MM.1S (cell line): ENCODE measurements around the gene POMC.

Source experiments
- DNase-seq: peaks from one replicate; pipeline ENCODE4 v3.0.0-alpha.2; 2015
- H2AFZ ChIP-seq: fragments of 300-600 bp; sonication (generic); 2 replicates; pipeline ENCODE4 v1.6.0; 2016; ENCODE audit warnings: antibody characterized with exemption, low read length
- H3F3A ChIP-seq: fragments of 300-600 bp; sonication (generic); 2 replicates; pipeline ENCODE4 v1.6.1; 2016; ENCODE audit warnings: mild to moderate bottlenecking, antibody characterized with exemption, low read length, moderate library complexity, mixed read lengths; ENCODE audit not compliant: insufficient read depth
- H3K27ac ChIP-seq: fragments of 300-600 bp; sonication (generic); 2 replicates; pipeline ENCODE4 v1.5.1; 2016; ENCODE audit warnings: mild to moderate bottlenecking, low read length
- H3K27me3 ChIP-seq: fragments of 300-600 bp; sonication (generic); replicated peaks from 2 replicates; pipeline ENCODE4 v1.6.0; 2016; ENCODE audit warnings: low read length; ENCODE audit not compliant: insufficient read depth
- H3K36me3 ChIP-seq: fragments of 300-600 bp; sonication (generic); replicated peaks from 2 replicates; pipeline ENCODE4 v1.6.1; 2016; ENCODE audit warnings: mild to moderate bottlenecking, low read length, mixed read lengths; ENCODE audit not compliant: insufficient read depth
- H3K4me1 ChIP-seq: fragments of 300-600 bp; sonication (generic); 2 replicates; pipeline ENCODE4 v1.6.1; 2016; ENCODE audit warnings: low read length, mixed read lengths
- H3K4me2 ChIP-seq: fragments of 300-600 bp; sonication (generic); 2 replicates; pipeline ENCODE4 v1.6.0; 2016; ENCODE audit warnings: low read depth, low read length
- H3K4me3 ChIP-seq: fragments of 300-600 bp; sonication (generic); 2 replicates; pipeline ENCODE4 v1.5.1; 2016; ENCODE audit warnings: low read length, mixed read lengths
- H3K79me2 ChIP-seq: fragments of 300-600 bp; sonication (generic); 2 replicates; pipeline ENCODE4 v1.6.1; 2016; ENCODE audit warnings: mixed run types, low read length, mixed read lengths
- H3K9ac ChIP-seq: fragments of 300-600 bp; sonication (generic); 2 replicates; pipeline ENCODE4 v1.6.1; 2016; ENCODE audit warnings: low read length, mixed read lengths
- H3K9me2 ChIP-seq: fragments of 300-600 bp; sonication (generic); replicated peaks from 2 replicates; pipeline ENCODE4 v1.6.1; 2016; ENCODE audit warnings: mild to moderate bottlenecking, low read length, mixed read lengths; ENCODE audit not compliant: insufficient read depth
- H3K9me3 ChIP-seq: fragments of 300-600 bp; sonication (generic); replicated peaks from 2 replicates; pipeline ENCODE4 v1.6.1; 2016; ENCODE audit warnings: mild to moderate bottlenecking, low read length, mixed read lengths; ENCODE audit not compliant: insufficient read depth
- H4K20me1 ChIP-seq: fragments of 300-600 bp; sonication (generic); 2 replicates; pipeline ENCODE4 v1.6.1; 2016; ENCODE audit warnings: mild to moderate bottlenecking, low read length, moderate library complexity, mixed read lengths; ENCODE audit not compliant: insufficient read depth
- CTCF ChIP-seq: fragments of 300-600 bp; sonication (generic); IDR thresholded peaks from 2 replicates; pipeline ENCODE4 v1.5.1; 2016; ENCODE audit warnings: antibody characterized with exemption, low read length, mixed read lengths
- EZH2 ChIP-seq: fragments of 300-600 bp; sonication (generic); optimal IDR thresholded peaks from 2 replicates; pipeline ENCODE3; 2017; ENCODE audit warnings: low read depth, mild to moderate bottlenecking, antibody characterized with exemption, low read length, mixed read lengths
- EZH2phosphoT487 ChIP-seq: fragments of 300-600 bp; sonication (generic); IDR thresholded peaks from 2 replicates; pipeline ENCODE4 v1.6.1; 2018; ENCODE audit warnings: antibody characterized with exemption, low read length

The POMC gene

GRCh38 chr2:25174192-25174861 lies 5.9 kb upstream of the POMC start:
- Histone ChIP-seq H3K79me2 (no peaks in the 10 kb centered on the region), H3K4me3 (no peak overlapping the region), H3K36me3 (no peaks in the 10 kb centered on the region), H3K27me3 (peaks cover 10% of the 10 kb centered on the region), H3K9ac (no peak overlapping the region), H3K9me3 (no peaks in the 10 kb centered on the region), H3K27ac (no peak overlapping the region), H3F3A (no peaks in the 10 kb centered on the region), H3K4me2 (no peak overlapping the region), H3K4me1 (no peaks in the 10 kb centered on the region), H3K9me2 (no peaks in the 10 kb centered on the region), H4K20me1 (no peaks in the 10 kb centered on the region), H2AFZ (no peak overlapping the region)
- no peak for DNase-seq
- TF ChIP-seq EZH2phosphoT487: no peak
- no peak for TF ChIP-seq CTCF
- no peak for TF ChIP-seq EZH2

- TF ChIP-seq CTCF (no peak), EZH2phosphoT487 (no peak), EZH2 (no peak)
- no peaks in the 10 kb centered on the region for H3K4me1 ChIP-seq
- H3K4me2 ChIP-seq: no peak overlapping the region
- no peak for DNase-seq
- no peaks in the 10 kb centered on the region for H3K36me3 ChIP-seq
- no peak overlapping the region for H2AFZ ChIP-seq
- no peaks in the 10 kb centered on the region for H3F3A ChIP-seq
- no peaks in the 10 kb centered on the region for H3K79me2 ChIP-seq
- no peak overlapping the region for H3K27ac ChIP-seq
- no peak overlapping the region for H3K4me3 ChIP-seq
- H3K9me3 ChIP-seq: no peaks in the 10 kb centered on the region
- H3K9me2 ChIP-seq: no peaks in the 10 kb centered on the region
- H4K20me1 ChIP-seq: no peaks in the 10 kb centered on the region
- no peak overlapping the region for H3K9ac ChIP-seq
- peaks cover 16% of the 10 kb centered on the region for H3K27me3 ChIP-seq
Measured at GRCh38 chr2:25173719-25174118, 5.3 kb upstream of the POMC start.

DNA sequence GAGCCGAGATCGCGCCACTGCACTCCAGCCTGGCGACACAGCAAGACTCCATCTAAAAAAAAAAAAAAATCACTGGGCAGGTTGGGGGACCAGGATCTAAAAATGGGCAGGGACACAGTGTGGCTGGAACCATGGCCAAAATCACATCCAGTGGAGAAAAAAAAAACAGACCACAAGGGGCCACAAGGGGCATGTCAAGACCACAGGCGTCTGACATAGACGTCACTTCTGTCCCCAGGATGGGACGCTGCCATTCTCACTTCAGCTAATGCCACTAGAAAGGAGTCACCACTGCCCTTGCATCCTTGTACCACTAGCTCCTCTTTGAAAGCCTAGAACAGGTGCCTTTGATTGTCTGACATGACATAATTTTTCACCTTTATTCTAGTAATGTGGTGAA lies 2.5 kb upstream of the POMC start:
- Histone ChIP-seq H3K9me3 (no peaks in the 10 kb centered on the region), H2AFZ (no peak overlapping the region), H3K27me3 (peaks cover 42% of the 10 kb centered on the region), H3F3A (no peaks in the 10 kb centered on the region), H3K4me2 (no peak overlapping the region), H3K9me2 (no peaks in the 10 kb centered on the region), H3K27ac (no peak overlapping the region), H4K20me1 (no peaks in the 10 kb centered on the region), H3K4me1 (no peaks in the 10 kb centered on the region), H3K4me3 (no peak overlapping the region), H3K36me3 (no peaks in the 10 kb centered on the region), H3K79me2 (no peaks in the 10 kb centered on the region), H3K9ac (no peak overlapping the region)
- DNase-seq: no peak
- TF ChIP-seq EZH2phosphoT487 (no peak), EZH2 (no peak), CTCF (no peak)
